NT2/D1 (cell line): ENCODE measurements around the gene TMEM98.

Source experiments
- DNase-seq: peaks from one replicate; pipeline ENCODE4 v3.0.0-alpha.2; 2011; ENCODE audit warnings: low read depth, low spot score
- H3K27me3 ChIP-seq: 2 replicates; pipeline ENCODE4 v1.6.0; 2011; ENCODE audit warnings: mild to moderate bottlenecking; ENCODE audit not compliant: insufficient read length, insufficient read depth
- H3K36me3 ChIP-seq: 2 replicates; pipeline ENCODE4 v1.6.1; 2011; ENCODE audit warnings: mild to moderate bottlenecking, low read length, mixed read lengths; ENCODE audit not compliant: insufficient read depth, insufficient read length
- H3K4me1 ChIP-seq: 2 replicates; pipeline ENCODE4 v1.5.1; 2011; ENCODE audit not compliant: insufficient read depth, insufficient read length
- H3K4me3 ChIP-seq: 2 replicates; pipeline ENCODE4 v1.5.1; 2011; ENCODE audit warnings: low read depth; ENCODE audit not compliant: insufficient read length
- H3K9ac ChIP-seq: 2 replicates; pipeline ENCODE4 v1.6.0; 2011; ENCODE audit warnings: low read depth; ENCODE audit not compliant: insufficient read length
- H3K9me3 ChIP-seq: 2 replicates; pipeline ENCODE4 v1.5.1; 2011; ENCODE audit warnings: mild to moderate bottlenecking, low read length; ENCODE audit not compliant: insufficient read depth
- SUZ12 ChIP-seq: IDR thresholded peaks from 2 replicates; pipeline ENCODE4 v1.6.1; 2011; ENCODE audit not compliant: insufficient read length, insufficient read depth; ENCODE audit errors: extremely low read depth
- YY1 ChIP-seq: IDR thresholded peaks from 2 replicates; pipeline ENCODE4 v1.6.1; 2011; ENCODE audit not compliant: insufficient read length, insufficient read depth
- ZNF274 ChIP-seq: IDR thresholded peaks from 2 replicates; pipeline ENCODE4 v1.6.1; 2011; ENCODE audit warnings: mild to moderate bottlenecking, low read depth, low read length

TMEM98 gene

DNA sequence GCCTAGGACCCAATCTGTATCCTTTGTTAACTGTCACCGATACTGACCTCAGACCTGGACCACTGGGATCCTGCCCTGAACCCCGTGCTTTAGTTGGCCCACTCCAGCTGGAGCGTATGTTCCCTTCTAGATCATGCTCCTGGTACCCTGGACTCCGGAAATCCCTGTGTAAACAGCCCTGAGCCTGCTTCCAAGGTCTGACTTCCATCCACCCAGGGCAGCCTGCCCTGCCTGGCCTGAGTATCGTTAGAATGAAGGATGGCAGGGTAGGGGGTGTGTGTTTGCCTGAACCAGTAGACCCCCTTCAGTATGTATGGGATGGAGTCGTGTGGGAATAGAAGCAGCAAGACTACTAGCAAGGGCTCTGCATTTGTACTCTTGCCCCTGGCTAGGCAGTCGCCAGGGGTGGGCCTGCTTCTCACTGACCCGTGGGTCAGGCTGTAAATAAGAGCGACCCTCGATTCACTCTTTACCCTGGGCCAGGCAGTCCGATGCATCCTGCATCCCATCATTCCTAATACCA, 691 bp upstream of the TMEM98 start:
- peaks cover 11% of the 10 kb centered on the region for H3K36me3 ChIP-seq
- no peaks in the 10 kb centered on the region for H3K9me3 ChIP-seq
- TF ChIP-seq ZNF274 (no peak), YY1 (no peak), SUZ12 (no peak)
- DNase-seq: no peak
- H3K4me1 ChIP-seq: peaks cover 2% of the 10 kb centered on the region
- peak overlapping the region; percentile 61 for H3K9ac ChIP-seq
- peak overlapping the region; percentile 54 for H3K4me3 ChIP-seq
- no peaks in the 10 kb centered on the region for H3K27me3 ChIP-seq

DNA sequence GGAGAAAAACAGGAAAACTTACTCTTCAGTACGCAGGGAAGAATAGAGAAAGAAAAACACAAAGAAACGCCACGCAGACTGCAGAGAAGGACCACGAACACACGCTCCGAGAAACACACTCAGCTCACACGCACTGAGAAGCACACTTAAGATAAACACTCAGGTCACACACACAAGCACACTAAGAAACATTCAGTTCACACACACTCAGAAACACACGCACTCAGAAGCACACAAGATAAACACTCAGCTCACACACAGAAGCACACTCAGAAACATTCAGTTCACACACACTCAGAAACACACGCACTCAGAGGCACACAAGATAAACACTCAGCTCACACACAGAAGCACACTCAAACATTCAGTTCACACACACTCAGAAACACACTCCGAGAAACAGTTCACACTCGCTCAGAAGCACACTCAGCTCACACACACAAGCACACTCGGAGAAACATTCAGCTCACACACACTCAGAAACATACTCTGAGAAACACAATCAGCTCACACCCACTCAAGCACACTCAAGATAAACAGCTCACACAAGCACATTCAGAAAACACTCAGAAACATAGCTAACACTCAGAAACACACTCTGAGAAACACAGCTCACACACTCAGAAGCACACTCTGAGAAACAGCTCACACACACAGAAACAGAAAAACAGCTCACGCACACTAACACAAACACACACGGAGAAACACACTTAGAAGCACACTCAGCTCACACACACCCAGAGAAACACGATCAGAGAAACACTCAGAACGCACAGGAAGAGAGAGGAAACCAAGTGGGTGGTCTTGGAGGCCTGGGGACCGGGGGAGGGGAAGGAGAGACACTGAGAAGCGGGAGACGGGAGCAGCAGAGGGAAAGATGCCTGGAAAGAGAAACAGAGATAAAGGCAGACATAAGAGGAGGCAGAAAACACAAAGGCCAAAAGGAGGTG, 908 bp downstream of the TMEM98 start:
- peaks cover 2% of the 10 kb centered on the region for H3K4me1 ChIP-seq
- peak overlapping the region; percentile 54 for H3K4me3 ChIP-seq
- no peak for TF ChIP-seq SUZ12
- no peak for TF ChIP-seq ZNF274
- TF ChIP-seq YY1: no peak
- no peak for DNase-seq
- peak overlapping the region; percentile 76 for H3K9ac ChIP-seq
- H3K36me3 ChIP-seq: peaks cover 27% of the 10 kb centered on the region
- H3K9me3 ChIP-seq: no peaks in the 10 kb centered on the region
- H3K27me3 ChIP-seq: no peaks in the 10 kb centered on the region

DNA sequence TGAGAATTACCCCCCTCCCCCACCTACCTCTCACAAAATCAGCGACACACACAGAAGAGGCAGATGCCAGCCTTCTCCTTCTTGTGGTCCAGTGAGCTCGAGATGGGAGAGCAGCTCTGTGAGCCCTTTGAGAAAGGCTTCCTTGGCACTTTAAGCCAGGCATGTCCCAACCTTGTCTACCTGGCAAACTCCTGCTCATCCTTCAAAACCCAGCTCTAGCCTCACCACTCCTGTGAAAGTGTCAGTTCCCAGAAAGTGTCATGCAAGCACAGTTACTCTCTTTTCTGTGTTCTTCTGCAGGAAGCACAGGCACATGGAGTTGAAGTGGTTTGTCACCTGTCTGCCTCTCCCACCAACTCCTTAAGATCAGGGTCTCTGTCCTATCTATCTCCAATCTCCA, 1.6 kb downstream of the TMEM98 start:
- no peaks in the 10 kb centered on the region for H3K27me3 ChIP-seq
- DNase-seq: no peak
- H3K9ac ChIP-seq: no peak overlapping the region
- H3K9me3 ChIP-seq: no peaks in the 10 kb centered on the region
- no peak overlapping the region for H3K4me3 ChIP-seq
- TF ChIP-seq ZNF274: no peak
- TF ChIP-seq YY1: no peak
- TF ChIP-seq SUZ12: no peak
- peaks cover 34% of the 10 kb centered on the region for H3K36me3 ChIP-seq
- H3K4me1 ChIP-seq: peaks cover 2% of the 10 kb centered on the region

DNA sequence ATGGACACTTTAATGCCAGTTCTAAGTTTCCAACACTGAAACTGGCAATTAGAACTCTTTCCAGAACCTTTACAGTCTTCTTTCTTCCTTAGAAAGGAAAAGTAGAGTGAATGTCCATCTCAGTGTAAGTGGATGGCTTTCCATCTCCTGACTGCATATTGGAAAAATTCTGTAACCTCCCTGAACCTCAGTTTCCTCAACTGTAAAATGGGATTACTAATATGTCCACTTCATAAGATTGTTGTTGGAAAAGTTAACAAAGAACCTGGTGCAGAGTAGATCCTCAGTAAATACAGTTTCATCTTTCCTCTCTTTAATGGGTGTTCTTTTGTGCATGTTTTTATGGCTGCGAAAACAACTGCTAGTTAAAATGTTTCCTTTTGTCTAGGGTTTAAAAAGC, 2.6 kb downstream of the TMEM98 start:
- peaks cover 2% of the 10 kb centered on the region for H3K4me1 ChIP-seq
- DNase-seq: no peak
- peaks cover 42% of the 10 kb centered on the region for H3K36me3 ChIP-seq
- no peak overlapping the region for H3K4me3 ChIP-seq
- H3K9me3 ChIP-seq: no peaks in the 10 kb centered on the region
- no peak overlapping the region for H3K9ac ChIP-seq
- H3K27me3 ChIP-seq: no peaks in the 10 kb centered on the region
- TF ChIP-seq ZNF274 (no peak), YY1 (no peak), SUZ12 (no peak)

DNA sequence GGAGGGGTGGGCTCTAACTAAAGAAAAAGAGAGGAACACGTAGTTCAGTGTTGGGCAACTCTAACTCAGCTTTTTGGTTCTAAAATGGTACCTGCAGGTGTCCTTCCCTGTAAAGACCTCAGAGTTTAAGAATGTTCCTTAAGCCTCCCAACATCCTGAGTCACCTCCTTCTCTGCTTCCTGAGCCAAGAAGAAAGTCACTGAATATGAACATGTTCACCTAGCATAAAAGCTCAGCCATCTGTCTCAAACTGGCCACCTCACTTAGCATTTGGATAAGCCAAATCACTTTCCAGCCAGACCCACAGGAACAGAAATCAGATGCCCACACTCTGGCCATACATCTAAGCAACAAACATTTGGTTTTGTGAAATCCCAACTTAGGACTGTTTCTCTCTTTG, 3.7 kb downstream of the TMEM98 start:
- DNase-seq: no peak
- H3K36me3 ChIP-seq: peaks cover 51% of the 10 kb centered on the region

DNA sequence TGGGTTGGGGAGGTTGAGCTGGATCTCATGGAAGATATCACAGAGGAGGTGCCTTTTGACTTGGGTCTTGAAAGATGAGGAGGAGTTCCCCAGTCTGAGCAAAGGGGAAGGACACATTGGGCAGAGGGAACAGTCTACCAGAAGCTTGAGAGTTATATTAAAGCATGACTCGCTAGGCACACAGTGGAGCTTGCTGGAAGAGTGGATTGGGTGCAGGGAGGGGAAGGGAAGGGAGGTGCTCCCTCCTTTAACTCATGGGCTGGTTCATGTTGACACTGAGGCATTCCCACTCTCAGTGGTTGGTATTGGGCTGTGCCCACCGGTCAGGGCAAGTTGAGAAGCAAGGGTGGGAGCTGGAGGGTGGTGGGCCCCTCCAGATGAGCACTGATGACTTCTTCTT, 5.9 kb downstream of the TMEM98 start:
- Histone ChIP-seq H3K4me3 (no peak overlapping the region), H3K27me3 (no peaks in the 10 kb centered on the region), H3K9ac (no peak overlapping the region), H3K36me3 (peaks cover 68% of the 10 kb centered on the region), H3K4me1 (peaks cover 6% of the 10 kb centered on the region), H3K9me3 (no peaks in the 10 kb centered on the region)
- TF ChIP-seq ZNF274 (no peak), YY1 (no peak), SUZ12 (no peak)
- no peak for DNase-seq

More for the DNA sequence above, 3.7 kb downstream of the TMEM98 start:
- no peaks in the 10 kb centered on the region for H3K27me3 ChIP-seq
- peaks cover 2% of the 10 kb centered on the region for H3K4me1 ChIP-seq
- TF ChIP-seq SUZ12: no peak
- no peak for TF ChIP-seq YY1
- TF ChIP-seq ZNF274: no peak
- no peak overlapping the region for H3K4me3 ChIP-seq
- no peak overlapping the region for H3K9ac ChIP-seq
- H3K9me3 ChIP-seq: no peaks in the 10 kb centered on the region

DNA sequence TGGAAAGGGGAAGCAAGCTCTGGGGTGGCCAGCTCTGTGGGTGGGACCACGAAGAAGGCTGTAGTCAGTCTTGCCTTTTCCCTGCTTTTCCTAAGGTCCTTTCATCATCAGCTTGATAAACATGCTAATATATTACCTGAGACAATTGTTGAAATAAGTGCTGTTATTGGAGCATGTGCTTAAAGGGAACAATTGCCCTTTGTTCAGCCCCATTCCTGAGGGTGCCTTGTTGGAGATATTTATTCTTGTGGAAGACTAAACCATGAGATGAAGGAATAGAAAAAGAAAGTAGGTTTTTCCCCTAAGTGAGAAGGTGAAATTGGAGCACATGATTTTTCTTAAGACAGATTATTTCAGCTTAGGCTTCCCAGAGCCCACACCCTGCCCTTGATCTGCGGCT, 7.8 kb downstream of the TMEM98 start:
- H3K9ac ChIP-seq: no peak overlapping the region
- peaks cover 82% of the 10 kb centered on the region for H3K36me3 ChIP-seq
- TF ChIP-seq YY1 (no peak), ZNF274 (no peak), SUZ12 (no peak)
- no peak overlapping the region for H3K4me3 ChIP-seq
- peaks cover 6% of the 10 kb centered on the region for H3K4me1 ChIP-seq
- DNase-seq: no peak
- peaks cover 4% of the 10 kb centered on the region; the same call in 1 of the 2 replicates for H3K9me3 ChIP-seq
- H3K27me3 ChIP-seq: no peaks in the 10 kb centered on the region
